ENCODE measurements around the gene LIPG.

Gene LIPG

GRCh38 chr18:49560624-49561288 lies 1.1 kb upstream of the LIPG start:
- Histone ChIP-seq H3K36me3 (ENCODE audit: control insufficient read depth, insufficient read depth, low read length) (no peaks in the 10 kb centered on the region), H3K4me3 (ENCODE audit: insufficient read depth, low read depth, low read length, poor library complexity, severe bottlenecking) (peak overlapping the region; percentile 60), H3K4me1 (ENCODE audit: control insufficient read depth, insufficient read depth, low read length, poor library complexity, severe bottlenecking) (peaks cover 20% of the 10 kb centered on the region), H3K27me3 (replicated peaks; ENCODE audit: control insufficient read depth, insufficient read depth, low read length, poor library complexity, severe bottlenecking) (peaks cover 38% of the 10 kb centered on the region), H3K9me3 (ENCODE audit: control insufficient read depth, low read length) (no peaks in the 10 kb centered on the region), H3K27ac (ENCODE audit: insufficient read depth, low read length, poor library complexity, severe bottlenecking) (no peak overlapping the region)
- DNase-seq, result no peak

GRCh38 chr18:49562481-49563129 lies 748 bp downstream of the LIPG start:
- Histone ChIP-seq H3K27ac (ENCODE audit: insufficient read depth, low read length, poor library complexity, severe bottlenecking) (no peak overlapping the region), H3K36me3 (ENCODE audit: control insufficient read depth, insufficient read depth, low read length) (no peaks in the 10 kb centered on the region), H3K9me3 (ENCODE audit: control insufficient read depth, low read length) (no peaks in the 10 kb centered on the region), H3K4me3 (ENCODE audit: insufficient read depth, low read depth, low read length, poor library complexity, severe bottlenecking) (peak overlapping the region; percentile 60), H3K27me3 (replicated peaks; ENCODE audit: control insufficient read depth, insufficient read depth, low read length, poor library complexity, severe bottlenecking) (peaks cover 43% of the 10 kb centered on the region), H3K4me1 (ENCODE audit: control insufficient read depth, insufficient read depth, low read length, poor library complexity, severe bottlenecking) (peaks cover 20% of the 10 kb centered on the region)
- DNase-seq, result no peak

- H3K9me3 ChIP-seq (ENCODE audit: control insufficient read depth, low read length), result no peaks in the 10 kb centered on the region
- H3K27me3 ChIP-seq (replicated peaks; ENCODE audit: control insufficient read depth, insufficient read depth, low read length, poor library complexity, severe bottlenecking), result peaks cover 43% of the 10 kb centered on the region
- H3K27ac ChIP-seq (ENCODE audit: insufficient read depth, low read length, poor library complexity, severe bottlenecking), result no peak overlapping the region
- no peaks in the 10 kb centered on the region for H3K36me3 ChIP-seq (ENCODE audit: control insufficient read depth, insufficient read depth, low read length)
- DNase-seq, result no peak
- H3K4me1 ChIP-seq (ENCODE audit: control insufficient read depth, insufficient read depth, low read length, poor library complexity, severe bottlenecking), result peaks cover 20% of the 10 kb centered on the region
- no peak overlapping the region for H3K4me3 ChIP-seq (ENCODE audit: insufficient read depth, low read depth, low read length, poor library complexity, severe bottlenecking)
These were observed 1.3 kb downstream of the LIPG start for GRCh38 chr18:49563130-49563540.

GRCh38 chr18:49563701-49564517 lies 2.1 kb downstream of the LIPG start:
- Histone ChIP-seq H3K4me3 (ENCODE audit: insufficient read depth, low read depth, low read length, poor library complexity, severe bottlenecking) (no peak overlapping the region), H3K4me1 (ENCODE audit: control insufficient read depth, insufficient read depth, low read length, poor library complexity, severe bottlenecking) (peaks cover 20% of the 10 kb centered on the region), H3K27me3 (replicated peaks; ENCODE audit: control insufficient read depth, insufficient read depth, low read length, poor library complexity, severe bottlenecking) (peaks cover 43% of the 10 kb centered on the region), H3K36me3 (ENCODE audit: control insufficient read depth, insufficient read depth, low read length) (no peaks in the 10 kb centered on the region), H3K9me3 (ENCODE audit: control insufficient read depth, low read length) (no peaks in the 10 kb centered on the region), H3K27ac (ENCODE audit: insufficient read depth, low read length, poor library complexity, severe bottlenecking) (no peak overlapping the region)
- DNase-seq, result no peak

GRCh38 chr18:49564518-49564834 lies 2.6 kb downstream of the LIPG start:
- H3K27ac ChIP-seq (ENCODE audit: insufficient read depth, low read length, poor library complexity, severe bottlenecking), result no peak overlapping the region

GRCh38 chr18:49565101-49565500 lies 3.2 kb downstream of the LIPG start:
- Histone ChIP-seq H3K27ac (ENCODE audit: insufficient read depth, low read length, poor library complexity, severe bottlenecking) (no peak overlapping the region), H3K9me3 (ENCODE audit: control insufficient read depth, low read length) (no peaks in the 10 kb centered on the region), H3K36me3 (ENCODE audit: control insufficient read depth, insufficient read depth, low read length) (no peaks in the 10 kb centered on the region), H3K4me1 (ENCODE audit: control insufficient read depth, insufficient read depth, low read length, poor library complexity, severe bottlenecking) (peaks cover 20% of the 10 kb centered on the region), H3K27me3 (replicated peaks; ENCODE audit: control insufficient read depth, insufficient read depth, low read length, poor library complexity, severe bottlenecking) (peaks cover 37% of the 10 kb centered on the region), H3K4me3 (ENCODE audit: insufficient read depth, low read depth, low read length, poor library complexity, severe bottlenecking) (no peak overlapping the region)
- DNase-seq, result no peak

More at GRCh38 chr18:49564518-49564834, 2.6 kb downstream of the LIPG start:
- H3K9me3 ChIP-seq (ENCODE audit: control insufficient read depth, low read length), result no peaks in the 10 kb centered on the region
- no peak for DNase-seq
- H3K4me3 ChIP-seq (ENCODE audit: insufficient read depth, low read depth, low read length, poor library complexity, severe bottlenecking), result no peak overlapping the region
- peaks cover 43% of the 10 kb centered on the region for H3K27me3 ChIP-seq (replicated peaks; ENCODE audit: control insufficient read depth, insufficient read depth, low read length, poor library complexity, severe bottlenecking)
- no peaks in the 10 kb centered on the region for H3K36me3 ChIP-seq (ENCODE audit: control insufficient read depth, insufficient read depth, low read length)
- H3K4me1 ChIP-seq (ENCODE audit: control insufficient read depth, insufficient read depth, low read length, poor library complexity, severe bottlenecking), result peaks cover 20% of the 10 kb centered on the region

- no peaks in the 10 kb centered on the region for H3K36me3 ChIP-seq (ENCODE audit: control insufficient read depth, insufficient read depth, low read length)
- no peak overlapping the region for H3K27ac ChIP-seq (ENCODE audit: insufficient read depth, low read length, poor library complexity, severe bottlenecking)
- H3K27me3 ChIP-seq (replicated peaks; ENCODE audit: control insufficient read depth, insufficient read depth, low read length, poor library complexity, severe bottlenecking), result peaks cover 32% of the 10 kb centered on the region
- peaks cover 18% of the 10 kb centered on the region for H3K4me1 ChIP-seq (ENCODE audit: control insufficient read depth, insufficient read depth, low read length, poor library complexity, severe bottlenecking)
- DNase-seq, result no peak
- H3K4me3 ChIP-seq (ENCODE audit: insufficient read depth, low read depth, low read length, poor library complexity, severe bottlenecking), result no peak overlapping the region
- H3K9me3 ChIP-seq (ENCODE audit: control insufficient read depth, low read length), result no peaks in the 10 kb centered on the region
These were observed 3.8 kb downstream of the LIPG start for GRCh38 chr18:49565612-49566011.

GRCh38 chr18:49566217-49566770 lies 4.4 kb downstream of the LIPG start:
- peaks cover 25% of the 10 kb centered on the region for H3K27me3 ChIP-seq (replicated peaks; ENCODE audit: control insufficient read depth, insufficient read depth, low read length, poor library complexity, severe bottlenecking)
- peaks cover 12% of the 10 kb centered on the region for H3K4me1 ChIP-seq (ENCODE audit: control insufficient read depth, insufficient read depth, low read length, poor library complexity, severe bottlenecking)
- H3K27ac ChIP-seq (ENCODE audit: insufficient read depth, low read length, poor library complexity, severe bottlenecking), result no peak overlapping the region
- H3K4me3 ChIP-seq (ENCODE audit: insufficient read depth, low read depth, low read length, poor library complexity, severe bottlenecking), result no peak overlapping the region
- DNase-seq, result no peak
- no peaks in the 10 kb centered on the region for H3K9me3 ChIP-seq (ENCODE audit: control insufficient read depth, low read length)
- H3K36me3 ChIP-seq (ENCODE audit: control insufficient read depth, insufficient read depth, low read length), result no peaks in the 10 kb centered on the region

GRCh38 chr18:49566985-49567384 lies 5.1 kb downstream of the LIPG start:
- DNase-seq, result no peak
- no peak overlapping the region for H3K27ac ChIP-seq (ENCODE audit: insufficient read depth, low read length, poor library complexity, severe bottlenecking)
- no peaks in the 10 kb centered on the region for H3K36me3 ChIP-seq (ENCODE audit: control insufficient read depth, insufficient read depth, low read length)
- H3K27me3 ChIP-seq (replicated peaks; ENCODE audit: control insufficient read depth, insufficient read depth, low read length, poor library complexity, severe bottlenecking), result peaks cover 21% of the 10 kb centered on the region
- H3K9me3 ChIP-seq (ENCODE audit: control insufficient read depth, low read length), result no peaks in the 10 kb centered on the region
- H3K4me1 ChIP-seq (ENCODE audit: control insufficient read depth, insufficient read depth, low read length, poor library complexity, severe bottlenecking), result peaks cover 5% of the 10 kb centered on the region
- H3K4me3 ChIP-seq (ENCODE audit: insufficient read depth, low read depth, low read length, poor library complexity, severe bottlenecking), result no peak overlapping the region

GRCh38 chr18:49569724-49570123 lies 7.9 kb downstream of the LIPG start:
- Histone ChIP-seq H3K4me3 (ENCODE audit: insufficient read depth, low read depth, low read length, poor library complexity, severe bottlenecking) (no peak overlapping the region), H3K4me1 (ENCODE audit: control insufficient read depth, insufficient read depth, low read length, poor library complexity, severe bottlenecking) (no peaks in the 10 kb centered on the region), H3K36me3 (ENCODE audit: control insufficient read depth, insufficient read depth, low read length) (no peaks in the 10 kb centered on the region), H3K27me3 (replicated peaks; ENCODE audit: control insufficient read depth, insufficient read depth, low read length, poor library complexity, severe bottlenecking) (peaks cover 5% of the 10 kb centered on the region), H3K27ac (ENCODE audit: insufficient read depth, low read length, poor library complexity, severe bottlenecking) (no peak overlapping the region), H3K9me3 (ENCODE audit: control insufficient read depth, low read length) (no peaks in the 10 kb centered on the region)
- no peak for DNase-seq

All from effector memory CD4-positive, alpha-beta T cell (primary cell).